Measurements from ENCODE around the gene MAST4. TPM values are rescaled to one million over a fixed set of nuclear protein-coding genes. Genes with fewer than 3 reads are reported as not detected.

The MAST4 gene
- total RNA-seq, 1 donor from 2014 or later: 10.5 TPM

GRCh38 chr5:67181648-67182221 lies 585.5 kb downstream of the MAST4 start:
- DNase-seq (ENCODE audit: extremely low spot score, unreplicated experiment): no peak
- peaks cover 8% of the 10 kb centered on the region for H3K9me3 Mint-ChIP-seq (ENCODE audit: unreplicated experiment)
- H3K4me1 Mint-ChIP-seq (ENCODE audit: unreplicated experiment): peaks cover 11% of the 10 kb centered on the region
- H3K4me3 Mint-ChIP-seq (ENCODE audit: unreplicated experiment): no peak overlapping the region
- H3K27ac Mint-ChIP-seq (ENCODE audit: unreplicated experiment): no peak overlapping the region
- TF ChIP-seq CTCF (IDR thresholded peaks at IDR 0.05): no peak
- no peaks in the 10 kb centered on the region for H3K27me3 Mint-ChIP-seq (ENCODE audit: unreplicated experiment)
- no peaks in the 10 kb centered on the region for H3K36me3 Mint-ChIP-seq (ENCODE audit: unreplicated experiment)

GRCh38 chr5:67182301-67182790 lies 586.2 kb downstream of the MAST4 start:
- Mint-ChIP-seq H3K4me3 (ENCODE audit: unreplicated experiment) (no peak overlapping the region), H3K9me3 (ENCODE audit: unreplicated experiment) (peaks cover 2% of the 10 kb centered on the region), H3K27ac (ENCODE audit: unreplicated experiment) (peak overlapping the region; percentile 60), H3K36me3 (ENCODE audit: unreplicated experiment) (no peaks in the 10 kb centered on the region), H3K27me3 (ENCODE audit: unreplicated experiment) (peaks cover under 1% of the 10 kb centered on the region), H3K4me1 (ENCODE audit: unreplicated experiment) (peaks cover 11% of the 10 kb centered on the region)
- no peak for DNase-seq (ENCODE audit: extremely low spot score, unreplicated experiment)
- no peak for TF ChIP-seq CTCF (IDR thresholded peaks at IDR 0.05)

- Mint-ChIP-seq H3K27me3 (ENCODE audit: unreplicated experiment) (peaks cover 3% of the 10 kb centered on the region), H3K4me1 (ENCODE audit: unreplicated experiment) (peaks cover 11% of the 10 kb centered on the region), H3K4me3 (ENCODE audit: unreplicated experiment) (no peak overlapping the region), H3K27ac (ENCODE audit: unreplicated experiment) (no peak overlapping the region), H3K36me3 (ENCODE audit: unreplicated experiment) (no peaks in the 10 kb centered on the region), H3K9me3 (ENCODE audit: unreplicated experiment) (no peaks in the 10 kb centered on the region)
- TF ChIP-seq CTCF (IDR thresholded peaks at IDR 0.05): no peak
- no peak for DNase-seq (ENCODE audit: extremely low spot score, unreplicated experiment)
Measured at GRCh38 chr5:67183859-67184258, 587.7 kb downstream of the MAST4 start.

- H3K4me1 Mint-ChIP-seq (ENCODE audit: unreplicated experiment): peaks cover 8% of the 10 kb centered on the region
Measured at GRCh38 chr5:67187006-67187715, 591.0 kb downstream of the MAST4 start.

More at GRCh38 chr5:67187006-67187715, 591.0 kb downstream of the MAST4 start:
- Mint-ChIP-seq H3K36me3 (ENCODE audit: unreplicated experiment) (no peaks in the 10 kb centered on the region), H3K4me3 (ENCODE audit: unreplicated experiment) (no peak overlapping the region), H3K9me3 (ENCODE audit: unreplicated experiment) (no peaks in the 10 kb centered on the region), H3K27me3 (ENCODE audit: unreplicated experiment) (peaks cover 15% of the 10 kb centered on the region), H3K27ac (ENCODE audit: unreplicated experiment) (no peak overlapping the region)
- TF ChIP-seq CTCF (IDR thresholded peaks at IDR 0.05): no peak
- DNase-seq (ENCODE audit: extremely low spot score, unreplicated experiment): no peak

All from osteocyte (in vitro differentiated cells).